Esophagus muscularis mucosa (tissue), 4 donors: ENCODE results near the gene PDE1A. TPM values are rescaled to one million over a fixed set of nuclear protein-coding genes. Genes with fewer than 3 reads are reported as not detected.

Source experiments
- DNase-seq: peaks from one replicate; pipeline ENCODE4 v3.0.0-alpha.2; 2017; ENCODE audit errors: extremely low spot score
- H3K27ac ChIP-seq, 4 donors: fragments of 200-600 bp; sonication (generic); replicated peaks in 1 of 4; 1 replicate in 3 of 4; 2 replicates in 1 of 4; pipeline ENCODE4 v1.5.1; 2016 to 2019; ENCODE audit warnings: mild to moderate bottlenecking in 1 of 4
- H3K27me3 ChIP-seq, 4 donors: fragments of 200-600 bp; sonication (generic); one replicate each; pipeline versions ENCODE4 v1.5.1 to v1.6.0; 2016 to 2019
- H3K36me3 ChIP-seq, 4 donors: fragments of 200-600 bp; sonication (generic); one replicate each; pipeline ENCODE4 v1.5.1; 2016 to 2019
- H3K4me1 ChIP-seq, 4 donors: fragments of 200-600 bp; sonication (generic); one replicate each; pipeline ENCODE4 v1.5.1; 2016 to 2019
- H3K4me3 ChIP-seq, 4 donors: fragments of 200-600 bp; sonication (generic); 1 replicate in 2 of 4; 2 replicates in 2 of 4; pipeline ENCODE4 v1.5.1; 2016 to 2019; ENCODE audit warnings: mild to moderate bottlenecking in 4 of 4, moderate library complexity in 1 of 4
- H3K9me3 ChIP-seq, 4 donors: fragments of 200-600 bp; sonication (generic); 1 replicate in 3 of 4; 2 replicates in 1 of 4; pipeline ENCODE4 v1.5.1; 2016 to 2019
- CTCF ChIP-seq, 3 experiments: fragments of 200-600 bp in 2 of 3; fragments of 450-650 bp in 1 of 3; sonication (generic) in 2 of 3; IDR thresholded peaks; one replicate each; pipeline ENCODE4 v1.5.1; 2017 to 2019; ENCODE audit warnings: antibody characterized with exemption in 3 of 3, mild to moderate bottlenecking in 2 of 3, moderate library complexity in 1 of 3
- EP300 ChIP-seq: sonication (generic); formaldehyde crosslinking; IDR thresholded peaks from one replicate; pipeline ENCODE4 v1.6.1; 2017; ENCODE audit warnings: antibody characterized with exemption
- POLR2A ChIP-seq: fragments of 450-650 bp; IDR thresholded peaks from one replicate; pipeline ENCODE4 v1.6.1; 2017; ENCODE audit warnings: antibody characterized with exemption, moderate library complexity, mild to moderate bottlenecking, low read depth
- POLR2AphosphoS5 ChIP-seq, 2 donors: sonication (generic); formaldehyde crosslinking; IDR thresholded peaks; one replicate each; pipeline ENCODE4 v1.6.1; 2017; ENCODE audit warnings: antibody characterized with exemption in 2 of 2
- WGBS: methylation state at CpG from one replicate; pipeline ENCODE4 v1.1.5; 2018; 5-methylcytosine and 5-hydroxymethylcytosine counted together
- intact Hi-C: fragments of 100-400 bp; cut with DNase I; formaldehyde crosslinking; loops from one replicate; pipeline ENCODE4 v1.15.1; 2023
- total RNA-seq, 4 donors: library from RNA; depleted of rRNA; stranded (reverse); fragments of >200 nt; gene quantifications; one replicate each; pipeline versions ENCODE4 v1.1.0 to v1.2.1, GENCODE V29; 2016

PDE1A gene
- total RNA-seq, 4 donors from 2014 or later, result 10.2 to 13.6 (median 10.9) TPM

- TF ChIP-seq POLR2AphosphoS5 (IDR thresholded peaks at IDR 0.05), result no peak
- no peak for TF ChIP-seq POLR2A
- no peak for TF ChIP-seq EP300
- TF ChIP-seq CTCF (IDR thresholded peaks at IDR 0.05), result no peak
- intact Hi-C loops, result no loop called here
- H3K4me1 ChIP-seq, result no peaks in the 10 kb centered on the region
- no peaks in the 10 kb centered on the region for H3K9me3 ChIP-seq
- no peaks in the 10 kb centered on the region for H3K27me3 ChIP-seq
- H3K4me3 ChIP-seq, result no peak overlapping the region
- 100% methylated on average over 3 of the region's 3 CpGs for WGBS
- no peaks in the 10 kb centered on the region for H3K36me3 ChIP-seq
- DNase-seq, result no peak
- H3K27ac ChIP-seq, result no peak overlapping the region
Observed at GRCh38 chr2:182163878-182164277, 263.0 kb downstream of the PDE1A start.

- TF ChIP-seq POLR2A (no peak), CTCF (IDR thresholded peaks at IDR 0.05) (no peak), EP300 (no peak), POLR2AphosphoS5 (IDR thresholded peaks at IDR 0.05) (no peak)
- 44% methylated on average over 2 of the region's 2 CpGs for WGBS
- no peak for DNase-seq
- Histone ChIP-seq H3K36me3 (no peaks in the 10 kb centered on the region), H3K9me3 (no peaks in the 10 kb centered on the region), H3K4me1 (no peaks in the 10 kb centered on the region), H3K27ac (no peak overlapping the region), H3K4me3 (no peak overlapping the region), H3K27me3 (no peaks in the 10 kb centered on the region)
- intact Hi-C loops, result no loop called here
Observed at GRCh38 chr2:182148344-182148743, 278.5 kb downstream of the PDE1A start.

- H3K4me3 ChIP-seq, result no peak overlapping the region
Observed at GRCh38 chr2:182144776-182145165, 282.1 kb downstream of the PDE1A start.

GRCh38 chr2:182144041-182144775 lies 282.6 kb downstream of the PDE1A start:
- H3K27me3 ChIP-seq, result no peaks in the 10 kb centered on the region
- H3K9me3 ChIP-seq, result no peaks in the 10 kb centered on the region
- peaks cover 0 to 5% (median 0%) of the 10 kb centered on the region in 4 donors for H3K4me1 ChIP-seq
- WGBS, result 71% methylated on average over 7 of the region's 7 CpGs
- H3K27ac ChIP-seq, result no peak overlapping the region
- TF ChIP-seq POLR2AphosphoS5 (IDR thresholded peaks at IDR 0.05) (no peak), EP300 (no peak), CTCF (IDR thresholded peaks at IDR 0.05) (no peak), POLR2A (no peak)
- no peak overlapping the region for H3K4me3 ChIP-seq
- intact Hi-C loops, result no loop called here
- no peak for DNase-seq
- H3K36me3 ChIP-seq, result no peaks in the 10 kb centered on the region

More at GRCh38 chr2:182144776-182145165, 282.1 kb downstream of the PDE1A start:
- intact Hi-C loops, result no loop called here
- no peaks in the 10 kb centered on the region for H3K36me3 ChIP-seq
- no peaks in the 10 kb centered on the region for H3K9me3 ChIP-seq
- peaks cover 0 to 5% (median 0%) of the 10 kb centered on the region in 4 donors for H3K4me1 ChIP-seq
- no peak for DNase-seq
- no peak overlapping the region for H3K27ac ChIP-seq
- H3K27me3 ChIP-seq, result no peaks in the 10 kb centered on the region
- WGBS, result 50% methylated on average over 1 of the region's 1 CpG
- TF ChIP-seq POLR2A (no peak), CTCF (IDR thresholded peaks at IDR 0.05) (no peak), POLR2AphosphoS5 (IDR thresholded peaks at IDR 0.05) (no peak), EP300 (no peak)

- H3K4me3 ChIP-seq, result no peak overlapping the region
- H3K27ac ChIP-seq, result no peak overlapping the region
- intact Hi-C loops, result no loop called here
- WGBS, result 81% methylated on average over 6 of the region's 6 CpGs
- no peaks in the 10 kb centered on the region for H3K27me3 ChIP-seq
- no peak for DNase-seq
- TF ChIP-seq EP300 (no peak), POLR2A (no peak), POLR2AphosphoS5 (IDR thresholded peaks at IDR 0.05) (no peak), CTCF (IDR thresholded peaks at IDR 0.05) (no peak)
- H3K4me1 ChIP-seq, result peaks cover 0 to 5% (median 0%) of the 10 kb centered on the region in 4 donors
- no peaks in the 10 kb centered on the region for H3K36me3 ChIP-seq
- H3K9me3 ChIP-seq, result no peaks in the 10 kb centered on the region
Observed at GRCh38 chr2:182142062-182142461, 284.8 kb downstream of the PDE1A start.
